NK-92 (cell line): ENCODE results near the gene CAD.

Source experiments
- DNase-seq: peaks from one replicate; lab custom pipeline; 2025; ENCODE audit not compliant: unreplicated experiment; lab: John Stamatoyannopoulos, UW

Gene CAD

GRCh38 chr2:27223416-27223815 lies 6.2 kb downstream of the CAD start:
- no peak for DNase-seq

GRCh38 chr2:27225526-27225925 lies 8.4 kb downstream of the CAD start:
- no peak for DNase-seq

DNA sequence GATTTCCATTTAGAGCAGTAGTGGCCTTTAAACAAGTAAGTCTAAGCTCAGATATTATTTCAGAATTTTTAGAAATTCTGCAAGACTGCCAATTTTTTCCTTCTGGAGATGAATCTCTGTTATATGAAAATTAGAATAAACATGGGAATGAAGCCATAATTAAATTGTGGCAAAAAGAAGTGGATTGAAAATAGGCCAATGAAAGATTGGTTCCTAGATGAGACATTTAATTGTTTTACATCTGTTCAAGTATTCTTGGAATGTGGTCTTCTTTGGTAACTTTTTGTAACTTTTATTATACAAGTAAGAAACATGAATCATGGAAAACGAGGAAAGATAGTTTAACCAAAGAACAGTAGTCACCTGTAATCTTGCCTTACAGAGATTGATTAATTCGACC lies 10.3 kb downstream of the CAD start:
- DNase-seq = no peak

DNA sequence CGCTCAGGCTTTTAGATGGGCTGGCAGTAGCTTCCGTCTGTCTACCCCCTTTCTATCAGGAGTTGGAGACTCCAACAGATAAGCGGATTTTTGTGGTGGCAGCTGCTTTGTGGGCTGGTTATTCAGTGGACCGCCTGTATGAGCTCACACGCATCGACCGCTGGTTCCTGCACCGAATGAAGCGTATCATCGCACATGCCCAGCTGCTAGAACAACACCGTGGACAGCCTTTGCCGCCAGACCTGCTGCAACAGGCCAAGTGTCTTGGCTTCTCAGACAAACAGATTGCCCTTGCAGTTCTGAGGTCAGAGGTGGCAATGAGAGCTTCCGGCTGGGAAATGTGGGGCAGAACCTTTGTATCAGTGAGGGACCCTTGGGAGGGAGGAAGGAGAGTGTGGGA lies 14.8 kb downstream of the CAD start:
- no peak for DNase-seq

- no peak for DNase-seq
Measured at GRCh38 chr2:27233341-27233740, 16.2 kb downstream of the CAD start.

DNA sequence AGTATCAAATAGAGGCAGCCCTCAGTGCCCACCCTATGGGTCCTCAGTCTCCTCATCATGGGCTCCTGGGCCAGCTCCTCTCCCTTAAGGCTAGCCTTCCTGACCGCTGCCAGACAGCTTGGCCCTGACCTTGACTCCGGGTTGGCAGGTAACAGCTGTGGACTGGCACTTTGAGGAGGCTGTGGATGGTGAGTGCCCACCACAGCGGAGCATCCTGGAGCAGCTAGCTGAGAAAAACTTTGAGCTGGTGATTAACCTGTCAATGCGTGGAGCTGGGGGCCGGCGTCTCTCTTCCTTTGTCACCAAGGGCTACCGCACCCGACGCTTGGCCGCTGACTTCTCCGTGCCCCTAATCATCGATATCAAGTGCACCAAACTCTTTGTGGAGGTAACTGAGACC lies 19.0 kb downstream of the CAD start:
- DNase-seq = no peak

- no peak for DNase-seq
Measured at GRCh38 chr2:27236626-27237025, 19.5 kb downstream of the CAD start.

- DNase-seq = no peak
Measured at GRCh38 chr2:27237341-27237945, 20.3 kb downstream of the CAD start.

GRCh38 chr2:27238976-27239375 lies 21.8 kb downstream of the CAD start:
- DNase-seq = no peak

GRCh38 chr2:27240406-27240805 lies 23.2 kb downstream of the CAD start:
- DNase-seq = no peak

- no peak for DNase-seq
Measured at GRCh38 chr2:27241761-27242613, 24.8 kb downstream of the CAD start.

DNA sequence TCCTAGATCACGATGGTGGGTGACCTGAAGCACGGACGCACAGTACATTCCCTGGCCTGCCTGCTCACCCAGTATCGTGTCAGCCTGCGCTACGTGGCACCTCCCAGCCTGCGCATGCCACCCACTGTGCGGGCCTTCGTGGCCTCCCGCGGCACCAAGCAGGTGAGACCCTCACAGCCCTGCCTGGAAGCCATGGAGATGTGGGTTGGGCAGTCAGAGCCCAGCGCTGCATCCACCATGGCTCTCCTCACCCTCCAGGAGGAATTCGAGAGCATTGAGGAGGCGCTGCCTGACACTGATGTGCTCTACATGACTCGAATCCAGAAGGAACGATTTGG lies 25.4 kb downstream of the CAD start:
- no peak for DNase-seq

GRCh38 chr2:27243391-27244130 lies 26.4 kb downstream of the CAD start:
- no peak for DNase-seq

GRCh38 chr2:27245116-27245515 lies 27.9 kb downstream of the CAD start:
- no peak for DNase-seq

GRCh38 chr2:27245626-27246025 lies 28.5 kb downstream of the CAD start:
- DNase-seq = no peak

GRCh38 chr2:27247893-27248292 lies 30.7 kb downstream of the CAD start:
- no peak for DNase-seq

GRCh38 chr2:27249159-27249890 lies 32.2 kb downstream of the CAD start:
- no peak for DNase-seq

- DNase-seq = no peak
Measured at GRCh38 chr2:27249891-27250651, 32.9 kb downstream of the CAD start.

DNA sequence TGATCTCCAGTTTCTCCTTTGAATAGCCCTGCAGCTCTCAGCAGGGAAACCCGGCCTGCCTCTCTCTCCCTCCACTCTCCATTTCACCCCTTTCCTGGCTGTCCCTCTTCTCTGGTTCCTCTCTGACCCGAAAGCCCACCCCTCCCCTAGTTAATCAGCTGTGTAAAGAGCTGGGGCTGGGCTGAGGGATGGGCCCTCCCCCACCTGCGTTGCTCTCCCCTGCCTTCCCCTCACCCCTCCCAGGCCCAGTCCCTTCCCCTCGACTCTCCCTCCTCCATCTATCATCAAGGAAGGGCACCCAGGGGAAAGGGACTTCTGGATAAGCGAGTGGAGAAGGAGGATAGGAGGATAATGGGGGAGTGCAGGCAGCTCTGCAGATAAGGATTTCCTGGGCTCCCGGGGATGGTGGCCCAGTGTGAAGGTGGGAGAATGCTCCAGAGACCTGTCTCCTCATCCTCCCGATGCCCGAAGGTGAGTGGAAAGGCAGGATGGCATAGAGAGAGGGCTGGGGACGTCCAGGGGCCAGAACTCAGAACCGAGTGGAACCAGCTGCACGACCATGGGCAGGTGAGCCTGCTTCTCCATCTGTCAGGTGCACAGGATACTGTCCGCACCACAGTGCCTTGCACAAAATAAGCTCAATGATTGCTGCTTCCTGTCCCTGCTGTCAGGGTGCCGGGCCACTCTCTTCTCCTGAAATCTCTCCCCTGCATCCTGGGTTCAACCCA lies 33.6 kb downstream of the CAD start:
- no peak for DNase-seq

DNA sequence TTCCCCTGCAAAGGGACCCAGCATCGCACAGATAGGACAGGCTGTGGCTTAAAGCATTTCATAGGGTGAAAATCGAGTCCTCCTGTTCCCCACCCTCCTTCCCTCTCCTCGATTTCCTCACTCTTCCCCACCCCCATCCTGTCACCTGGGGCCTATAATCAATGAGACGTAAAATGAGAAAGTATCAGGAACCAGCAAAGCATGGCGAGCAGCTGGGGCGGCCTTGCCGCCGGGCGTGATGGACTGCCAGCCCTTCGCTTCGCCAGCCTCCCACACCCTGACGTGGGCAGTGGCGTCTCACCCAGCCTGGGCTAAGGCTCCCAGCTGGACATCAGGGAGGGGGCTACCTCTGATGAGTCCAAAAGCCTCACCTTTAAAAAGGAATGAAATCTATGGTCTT lies 34.6 kb downstream of the CAD start:
- no peak for DNase-seq
